Liver (tissue), 3 donors: ENCODE results near the gene TAF11L5.
"Not testable (repeated sequence)": the region's sequence is repeated elsewhere in the genome, so short reads cannot be mapped to it uniquely, and the experiment has no call there.

Source experiments
- ATF3 ChIP-seq: IDR thresholded peaks from 2 replicates; pipeline ENCODE4 v1.6.1; 2016; ENCODE audit warnings: antibody characterized with exemption
- CTCF ChIP-seq: fragments of 150-350 bp; IDR thresholded peaks from 2 replicates; pipeline ENCODE4 v1.5.1; 2017; ENCODE audit warnings: improper control_type of control experiment, low read depth, low read length; ENCODE audit not compliant: missing input control
- GABPA ChIP-seq, 2 donors: IDR thresholded peaks in 1 of 2; conservative IDR thresholded peaks in 1 of 2; 2 replicates each; pipeline ENCODE4 v1.6.1; 2016; ENCODE audit warnings: antibody characterized with exemption in 2 of 2, mild to moderate bottlenecking in 1 of 2, moderate library complexity in 1 of 2
- RAD21 ChIP-seq, 2 donors: IDR thresholded peaks; 2 replicates each; pipeline ENCODE4 v1.6.1; 2016; ENCODE audit warnings: antibody characterized with exemption in 2 of 2, mild to moderate bottlenecking in 2 of 2
- RXRA ChIP-seq, 2 donors: IDR thresholded peaks; 2 replicates each; pipeline ENCODE4 v1.6.1; 2017 to 2018; ENCODE audit warnings: antibody characterized with exemption in 2 of 2, mild to moderate bottlenecking in 1 of 2
- SP1 ChIP-seq: IDR thresholded peaks from 2 replicates; pipeline ENCODE4 v1.6.1; 2018; ENCODE audit warnings: antibody characterized with exemption, mild to moderate bottlenecking
- TAF1 ChIP-seq: conservative IDR thresholded peaks from 2 replicates; pipeline ENCODE4 v1.6.1; 2016; ENCODE audit warnings: antibody characterized with exemption, mild to moderate bottlenecking
- YY1 ChIP-seq: IDR thresholded peaks from 2 replicates; pipeline ENCODE4 v1.6.1; 2016; ENCODE audit warnings: antibody characterized with exemption, mild to moderate bottlenecking
- donor health status: healthy.
- donor health status: healthy.

GRCh38 chr5:17521501-17521900 lies 3.5 kb upstream of the TAF11L5 start, which contains the start of gene TAF11L4:
- not testable (repeated sequence) for TF ChIP-seq TAF1; CTCF; YY1; RAD21 (IDR thresholded peaks at IDR 0.05); SP1; GABPA (IDR thresholded peaks at IDR 0.05 in 1 of 2, conservative IDR thresholded peaks at IDR 0.05 in 1 of 2); ATF3; RXRA (IDR thresholded peaks at IDR 0.05)
